WTC11 (cell line): ENCODE data around the gene CCDC77. TPM values are rescaled to one million over a fixed set of nuclear protein-coding genes. Genes with fewer than 3 reads are reported as not detected.
"Not testable (repeated sequence)": the region's sequence is repeated elsewhere in the genome, so short reads cannot be mapped to it uniquely, and the experiment has no call there.

Experiments used
- ATAC-seq: fragments of 200-7000 bp; cut with Tn5 transposase; 2 replicates; pipeline ENCODE4 v1.10.0; 2021; ENCODE audit warnings: mild to moderate bottlenecking, moderate library complexity
- CTCF ChIA-PET: fragments of 300-600 bp; sonication (Branson Sonifier 250); formaldehyde crosslinking; loops from one replicate; lab custom pipeline; 2021; ENCODE audit warnings: antibody characterized with exemption; lab: Charles Lee
- POLR2A ChIA-PET: fragments of 350-600 bp; sonication (Branson Sonifier 250); formaldehyde crosslinking; loops from one replicate; lab custom pipeline; 2021; ENCODE audit warnings: antibody characterized with exemption; lab: Charles Lee
- DNase-seq: peaks from one replicate; pipeline ENCODE4 v3.0.0; 2021; ENCODE audit warnings: low spot score
- H3K27ac Mint-ChIP-seq: 2 replicates; pipeline ENCODE4 v1.8.0; 2021; ENCODE audit warnings: mixed read lengths
- H3K27me3 Mint-ChIP-seq: 2 replicates; pipeline ENCODE4 v1.8.0; 2021; ENCODE audit warnings: low read depth, mild to moderate bottlenecking, moderate library complexity, mixed read lengths
- H3K36me3 Mint-ChIP-seq: 2 replicates; pipeline ENCODE4 v1.8.0; 2021; ENCODE audit warnings: mixed read lengths
- H3K4me1 Mint-ChIP-seq: 2 replicates; pipeline ENCODE4 v1.8.0; 2022; ENCODE audit warnings: mixed read lengths
- H3K4me3 Mint-ChIP-seq: 2 replicates; pipeline ENCODE4 v1.8.0; 2021; ENCODE audit warnings: mild to moderate bottlenecking, moderate library complexity, mixed read lengths
- H3K9me3 Mint-ChIP-seq: 2 replicates; pipeline ENCODE4 v1.8.0; 2021; ENCODE audit warnings: mixed read lengths
- CREM ChIP-seq: sonication (generic); formaldehyde crosslinking; IDR thresholded peaks from 2 replicates; pipeline ENCODE4 v1.8.1; 2022; ENCODE audit warnings: mild to moderate bottlenecking, missing genetic modification reagents, moderate library complexity
- GTF2I ChIP-seq: fragments of 250-450 bp; sonication (Bioruptor Pico); conservative IDR thresholded peaks from 2 replicates; pipeline ENCODE4 v1.4.0; 2021; ENCODE audit warnings: mild to moderate bottlenecking
- TEAD1 ChIP-seq: sonication (generic); formaldehyde crosslinking; IDR thresholded peaks from 2 replicates; pipeline ENCODE4 v1.8.0; 2022; ENCODE audit warnings: mild to moderate bottlenecking, missing genetic modification reagents
- ZNF138 ChIP-seq: sonication (generic); formaldehyde crosslinking; conservative IDR thresholded peaks from 2 replicates; pipeline ENCODE4 v1.8.1; 2022; ENCODE audit warnings: mild to moderate bottlenecking, moderate library complexity, missing genetic modification reagents
- ZNF396 ChIP-seq: fragments of 250-450 bp; sonication (Bioruptor Pico); IDR thresholded peaks from 2 replicates; pipeline ENCODE4 v1.8.0; 2021; ENCODE audit warnings: mild to moderate bottlenecking, moderate library complexity, borderline replicate concordance
- total RNA-seq: library from RNA; stranded (reverse); gene quantifications from 3 replicates; pipeline ENCODE4 v1.2.3, GENCODE V29; 2021
- TF ChIP-seq, protein P1 (sequence below): fragments of 250-450 bp; sonication (Bioruptor Pico); IDR thresholded peaks from 2 replicates; pipeline ENCODE4 v1.8.0; 2021; ENCODE audit warnings: mild to moderate bottlenecking
- TF ChIP-seq, protein P2 (sequence below): sonication (generic); formaldehyde crosslinking; IDR thresholded peaks from 2 replicates; pipeline ENCODE4 v1.8.0; 2023; ENCODE audit warnings: missing genetic modification reagents
- TF ChIP-seq, protein P3 (sequence below): fragments of 200-600 bp; IDR thresholded peaks from 2 replicates; pipeline ENCODE4 v1.8.0; 2022; ENCODE audit warnings: antibody characterized with exemption
- TF ChIP-seq, protein P4 (sequence below): sonication (generic); formaldehyde crosslinking; IDR thresholded peaks from 2 replicates; pipeline ENCODE4 v1.8.0; 2023; ENCODE audit warnings: missing genetic modification reagents, mild to moderate bottlenecking, borderline replicate concordance

CCDC77 gene
- total RNA-seq, 1 experiment from 2014 or later, result 24.2 TPM

DNA sequence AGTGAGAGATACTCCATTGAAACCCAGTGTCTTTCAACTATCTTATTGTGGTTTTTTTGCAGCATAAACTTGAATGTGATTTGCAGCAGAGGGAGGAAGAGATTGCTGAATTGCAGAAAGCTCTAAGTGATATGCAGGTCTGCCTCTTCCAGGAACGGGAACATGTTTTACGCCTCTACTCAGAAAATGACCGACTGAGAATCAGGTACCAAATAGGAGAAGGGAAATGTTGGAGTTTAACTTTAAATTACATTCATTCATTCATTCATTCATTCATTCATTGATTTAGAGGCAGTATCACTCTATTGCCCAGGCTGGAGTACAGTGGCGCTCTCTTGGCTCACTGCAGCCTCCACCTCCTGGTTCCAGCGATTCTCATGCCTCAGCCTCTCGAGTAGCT is 17.0 kb downstream of the CCDC77 start (continued):
- TF ChIP-seq TEAD1 (CRISPR knock-in tag), result no peak
- TF ChIP-seq, protein P1, sequence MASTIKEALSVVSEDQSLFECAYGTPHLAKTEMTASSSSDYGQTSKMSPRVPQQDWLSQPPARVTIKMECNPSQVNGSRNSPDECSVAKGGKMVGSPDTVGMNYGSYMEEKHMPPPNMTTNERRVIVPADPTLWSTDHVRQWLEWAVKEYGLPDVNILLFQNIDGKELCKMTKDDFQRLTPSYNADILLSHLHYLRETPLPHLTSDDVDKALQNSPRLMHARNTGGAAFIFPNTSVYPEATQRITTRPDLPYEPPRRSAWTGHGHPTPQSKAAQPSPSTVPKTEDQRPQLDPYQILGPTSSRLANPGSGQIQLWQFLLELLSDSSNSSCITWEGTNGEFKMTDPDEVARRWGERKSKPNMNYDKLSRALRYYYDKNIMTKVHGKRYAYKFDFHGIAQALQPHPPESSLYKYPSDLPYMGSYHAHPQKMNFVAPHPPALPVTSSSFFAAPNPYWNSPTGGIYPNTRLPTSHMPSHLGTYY (CRISPR knock-in tag), result no peak

DNA sequence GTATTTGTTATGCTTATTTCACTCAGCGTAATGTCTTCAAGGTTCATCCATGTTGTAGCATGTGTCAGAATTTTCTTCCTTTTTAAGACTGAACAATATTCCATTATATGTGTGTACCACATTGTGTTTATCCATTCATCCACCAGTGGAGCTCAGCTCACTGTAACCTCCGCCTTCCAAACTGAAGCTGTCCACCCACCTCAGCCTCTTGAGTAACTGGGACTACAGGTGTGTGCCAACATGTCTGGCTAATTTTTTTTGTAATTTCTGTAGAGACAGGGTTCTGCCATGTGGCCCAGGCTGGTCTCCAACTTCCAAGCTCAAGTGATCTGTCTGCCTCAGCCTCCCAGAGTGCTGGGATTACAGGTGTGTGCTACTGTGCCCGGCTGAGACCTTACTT is 21.1 kb downstream of the CCDC77 start:
- Mint-ChIP-seq H3K27me3 (no peaks in the 10 kb centered on the region), H3K4me3 (no peak overlapping the region), H3K27ac (no peak overlapping the region), H3K36me3 (peaks cover 55% of the 10 kb centered on the region), H3K4me1 (no peaks in the 10 kb centered on the region), H3K9me3 (no peaks in the 10 kb centered on the region)
- ChIA-PET POLR2A (no interaction called here), CTCF (no interaction called here)
- DNase-seq (no peak), ATAC-seq (no peak)
- no peak for TF ChIP-seq GTF2I
- no peak for TF ChIP-seq CREM (CRISPR knock-in tag)
- no peak for TF ChIP-seq ZNF396 (CRISPR knock-in tag)

DNA sequence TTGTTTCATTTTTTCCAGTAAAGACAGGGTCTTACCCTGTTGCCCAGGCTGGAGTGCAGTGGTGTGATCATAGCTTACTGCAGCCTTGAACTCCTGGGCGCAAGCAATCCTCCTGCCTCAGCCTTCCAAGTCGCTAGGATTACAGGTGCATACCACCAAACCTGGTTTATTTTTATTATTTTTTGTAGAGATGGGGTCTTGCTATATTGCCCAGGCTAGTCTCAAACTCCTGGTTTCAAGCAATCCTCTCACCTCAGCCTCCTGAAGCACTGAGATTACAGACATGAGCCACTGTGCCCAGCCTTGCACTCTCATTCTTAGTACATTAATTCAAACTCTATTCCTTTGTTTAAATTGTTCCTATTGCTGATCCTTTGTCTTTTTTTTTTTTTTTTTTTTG is 34.3 kb downstream of the CCDC77 start:
- ChIA-PET CTCF (interaction anchor here (0.7 kb wide), 1 partner anchor 234 kb away, joined by 3 read pairs; no protein-coding TSS in a partner anchor), POLR2A (interaction anchor here (0.7 kb wide), 1 partner anchor 1997 kb away, joined by 4 read pairs; no protein-coding TSS in a partner anchor)
- ATAC-seq, H3K27me3 Mint-ChIP-seq, H3K27ac Mint-ChIP-seq, H3K4me3 Mint-ChIP-seq, H3K4me1 Mint-ChIP-seq, DNase-seq, H3K9me3 Mint-ChIP-seq: not testable (repeated sequence)
- H3K36me3 Mint-ChIP-seq, result peaks cover 78% of the 10 kb centered on the region

DNA sequence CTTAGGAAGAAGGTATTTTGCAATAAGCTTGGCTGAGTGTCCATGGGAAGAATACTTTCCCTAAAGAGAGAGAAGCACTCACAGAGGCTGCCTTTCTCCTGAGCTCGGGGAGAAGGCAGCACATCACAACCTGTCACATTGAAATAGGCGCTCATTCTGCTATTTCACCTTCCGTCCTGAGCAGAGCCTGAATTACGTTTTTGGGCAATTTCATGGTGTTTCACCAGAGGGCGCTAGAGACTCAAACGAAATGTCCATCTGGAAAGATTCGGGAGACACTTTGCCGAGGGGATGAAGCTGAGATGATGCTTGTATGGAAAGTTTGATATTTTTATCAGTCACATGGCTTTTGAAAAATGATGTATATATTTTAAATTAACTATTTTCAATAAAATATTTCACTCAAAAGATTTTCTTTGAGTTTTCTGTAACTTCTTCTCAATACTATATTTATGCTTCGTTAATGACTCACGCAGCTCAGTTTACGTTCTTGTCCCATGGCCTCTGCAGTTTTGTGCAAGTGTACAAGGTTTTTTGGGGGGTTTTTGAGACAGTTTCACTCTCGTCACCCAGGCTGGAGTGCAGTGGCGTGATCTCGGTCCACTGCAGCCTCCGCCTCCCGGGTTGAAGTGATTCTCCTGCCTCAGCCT is 40.9 kb downstream of the CCDC77 start:
- CTCF ChIA-PET, result interaction anchor here (0.6 to 2.2 kb wide), 25 partner anchors 9 to 416 kb away, joined by 3 to 24 read pairs (median 4); partner anchors contain the start of genes B4GALNT3 and CCDC77
- no peak overlapping the region for H3K4me3 Mint-ChIP-seq
- peaks cover 40% of the 10 kb centered on the region for H3K36me3 Mint-ChIP-seq
- peaks cover 4% of the 10 kb centered on the region for H3K9me3 Mint-ChIP-seq
- no peak overlapping the region for H3K27ac Mint-ChIP-seq
- POLR2A ChIA-PET, result no interaction called here
- no peak for TF ChIP-seq ZNF138 (CRISPR knock-in tag)
- TF ChIP-seq, protein P2, sequence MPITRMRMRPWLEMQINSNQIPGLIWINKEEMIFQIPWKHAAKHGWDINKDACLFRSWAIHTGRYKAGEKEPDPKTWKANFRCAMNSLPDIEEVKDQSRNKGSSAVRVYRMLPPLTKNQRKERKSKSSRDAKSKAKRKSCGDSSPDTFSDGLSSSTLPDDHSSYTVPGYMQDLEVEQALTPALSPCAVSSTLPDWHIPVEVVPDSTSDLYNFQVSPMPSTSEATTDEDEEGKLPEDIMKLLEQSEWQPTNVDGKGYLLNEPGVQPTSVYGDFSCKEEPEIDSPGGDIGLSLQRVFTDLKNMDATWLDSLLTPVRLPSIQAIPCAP (CRISPR knock-in tag), result no peak
- TF ChIP-seq, protein P3, sequence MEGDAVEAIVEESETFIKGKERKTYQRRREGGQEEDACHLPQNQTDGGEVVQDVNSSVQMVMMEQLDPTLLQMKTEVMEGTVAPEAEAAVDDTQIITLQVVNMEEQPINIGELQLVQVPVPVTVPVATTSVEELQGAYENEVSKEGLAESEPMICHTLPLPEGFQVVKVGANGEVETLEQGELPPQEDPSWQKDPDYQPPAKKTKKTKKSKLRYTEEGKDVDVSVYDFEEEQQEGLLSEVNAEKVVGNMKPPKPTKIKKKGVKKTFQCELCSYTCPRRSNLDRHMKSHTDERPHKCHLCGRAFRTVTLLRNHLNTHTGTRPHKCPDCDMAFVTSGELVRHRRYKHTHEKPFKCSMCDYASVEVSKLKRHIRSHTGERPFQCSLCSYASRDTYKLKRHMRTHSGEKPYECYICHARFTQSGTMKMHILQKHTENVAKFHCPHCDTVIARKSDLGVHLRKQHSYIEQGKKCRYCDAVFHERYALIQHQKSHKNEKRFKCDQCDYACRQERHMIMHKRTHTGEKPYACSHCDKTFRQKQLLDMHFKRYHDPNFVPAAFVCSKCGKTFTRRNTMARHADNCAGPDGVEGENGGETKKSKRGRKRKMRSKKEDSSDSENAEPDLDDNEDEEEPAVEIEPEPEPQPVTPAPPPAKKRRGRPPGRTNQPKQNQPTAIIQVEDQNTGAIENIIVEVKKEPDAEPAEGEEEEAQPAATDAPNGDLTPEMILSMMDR, result peak; percentile 48
- TF ChIP-seq, protein P4, sequence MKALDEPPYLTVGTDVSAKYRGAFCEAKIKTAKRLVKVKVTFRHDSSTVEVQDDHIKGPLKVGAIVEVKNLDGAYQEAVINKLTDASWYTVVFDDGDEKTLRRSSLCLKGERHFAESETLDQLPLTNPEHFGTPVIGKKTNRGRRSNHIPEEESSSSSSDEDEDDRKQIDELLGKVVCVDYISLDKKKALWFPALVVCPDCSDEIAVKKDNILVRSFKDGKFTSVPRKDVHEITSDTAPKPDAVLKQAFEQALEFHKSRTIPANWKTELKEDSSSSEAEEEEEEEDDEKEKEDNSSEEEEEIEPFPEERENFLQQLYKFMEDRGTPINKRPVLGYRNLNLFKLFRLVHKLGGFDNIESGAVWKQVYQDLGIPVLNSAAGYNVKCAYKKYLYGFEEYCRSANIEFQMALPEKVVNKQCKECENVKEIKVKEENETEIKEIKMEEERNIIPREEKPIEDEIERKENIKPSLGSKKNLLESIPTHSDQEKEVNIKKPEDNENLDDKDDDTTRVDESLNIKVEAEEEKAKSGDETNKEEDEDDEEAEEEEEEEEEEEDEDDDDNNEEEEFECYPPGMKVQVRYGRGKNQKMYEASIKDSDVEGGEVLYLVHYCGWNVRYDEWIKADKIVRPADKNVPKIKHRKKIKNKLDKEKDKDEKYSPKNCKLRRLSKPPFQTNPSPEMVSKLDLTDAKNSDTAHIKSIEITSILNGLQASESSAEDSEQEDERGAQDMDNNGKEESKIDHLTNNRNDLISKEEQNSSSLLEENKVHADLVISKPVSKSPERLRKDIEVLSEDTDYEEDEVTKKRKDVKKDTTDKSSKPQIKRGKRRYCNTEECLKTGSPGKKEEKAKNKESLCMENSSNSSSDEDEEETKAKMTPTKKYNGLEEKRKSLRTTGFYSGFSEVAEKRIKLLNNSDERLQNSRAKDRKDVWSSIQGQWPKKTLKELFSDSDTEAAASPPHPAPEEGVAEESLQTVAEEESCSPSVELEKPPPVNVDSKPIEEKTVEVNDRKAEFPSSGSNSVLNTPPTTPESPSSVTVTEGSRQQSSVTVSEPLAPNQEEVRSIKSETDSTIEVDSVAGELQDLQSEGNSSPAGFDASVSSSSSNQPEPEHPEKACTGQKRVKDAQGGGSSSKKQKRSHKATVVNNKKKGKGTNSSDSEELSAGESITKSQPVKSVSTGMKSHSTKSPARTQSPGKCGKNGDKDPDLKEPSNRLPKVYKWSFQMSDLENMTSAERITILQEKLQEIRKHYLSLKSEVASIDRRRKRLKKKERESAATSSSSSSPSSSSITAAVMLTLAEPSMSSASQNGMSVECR, result no peak
- ATAC-seq (peak; percentile 72), DNase-seq (peak; percentile 69)
- no peaks in the 10 kb centered on the region for H3K4me1 Mint-ChIP-seq
- no peaks in the 10 kb centered on the region for H3K27me3 Mint-ChIP-seq
